IPS-NIHi11 (cell line): ENCODE measurements around the gene ZNF284.
"Not testable (repeated sequence)": the region's sequence is repeated elsewhere in the genome, so short reads cannot be mapped to it uniquely, and the experiment has no call there.

ENCODE experiments used
- DNase-seq: peaks from one replicate; pipeline ENCODE4 v3.0.0; 2012; ENCODE audit warnings: mixed read lengths, low spot score

ZNF284 gene

DNA sequence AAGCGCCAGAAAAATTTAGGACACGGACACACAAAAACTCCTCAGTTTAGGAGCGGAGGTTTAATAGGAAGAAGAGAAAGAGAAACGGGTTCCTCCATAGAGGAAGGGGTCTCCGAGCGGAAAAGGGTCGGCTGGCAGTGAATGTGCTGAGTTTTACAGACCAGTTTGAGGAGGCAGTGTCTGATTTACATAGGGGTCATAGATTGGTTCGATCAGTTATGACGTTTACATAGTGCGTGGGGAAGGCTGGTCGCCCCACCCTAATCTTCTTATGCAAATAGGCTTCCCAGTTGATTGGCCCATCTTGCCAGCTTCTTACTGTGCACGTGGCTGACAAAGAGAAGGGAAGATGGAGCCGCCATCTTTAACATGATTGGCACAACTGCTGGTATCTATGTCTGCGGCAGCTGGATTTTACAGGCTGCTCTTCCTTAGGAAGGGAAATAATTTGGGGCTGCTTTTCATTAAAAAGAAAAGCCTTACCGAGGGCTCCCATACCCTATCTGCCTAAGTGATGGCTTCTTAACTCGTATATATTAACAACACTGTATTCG, 40.0 kb downstream of the ZNF284 start:
- peak; percentile 31 for DNase-seq

DNA sequence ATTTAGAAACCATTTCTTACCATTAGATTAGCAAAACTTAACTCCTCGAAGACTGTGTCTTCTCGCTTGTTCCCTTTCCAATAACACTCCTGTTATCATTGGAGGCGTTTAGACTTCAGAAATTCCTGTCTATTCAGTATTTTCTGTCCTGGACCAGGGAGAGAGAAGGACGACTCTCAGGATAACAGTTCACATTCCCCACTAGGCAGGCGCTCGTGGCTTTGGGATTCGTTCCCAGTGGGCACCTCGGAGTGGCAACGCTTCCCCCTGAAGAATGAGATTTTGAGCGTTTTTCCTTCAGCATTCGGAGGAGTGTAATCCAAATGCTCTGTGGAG, 40.8 kb downstream of the ZNF284 start:
- no peak for DNase-seq

DNA sequence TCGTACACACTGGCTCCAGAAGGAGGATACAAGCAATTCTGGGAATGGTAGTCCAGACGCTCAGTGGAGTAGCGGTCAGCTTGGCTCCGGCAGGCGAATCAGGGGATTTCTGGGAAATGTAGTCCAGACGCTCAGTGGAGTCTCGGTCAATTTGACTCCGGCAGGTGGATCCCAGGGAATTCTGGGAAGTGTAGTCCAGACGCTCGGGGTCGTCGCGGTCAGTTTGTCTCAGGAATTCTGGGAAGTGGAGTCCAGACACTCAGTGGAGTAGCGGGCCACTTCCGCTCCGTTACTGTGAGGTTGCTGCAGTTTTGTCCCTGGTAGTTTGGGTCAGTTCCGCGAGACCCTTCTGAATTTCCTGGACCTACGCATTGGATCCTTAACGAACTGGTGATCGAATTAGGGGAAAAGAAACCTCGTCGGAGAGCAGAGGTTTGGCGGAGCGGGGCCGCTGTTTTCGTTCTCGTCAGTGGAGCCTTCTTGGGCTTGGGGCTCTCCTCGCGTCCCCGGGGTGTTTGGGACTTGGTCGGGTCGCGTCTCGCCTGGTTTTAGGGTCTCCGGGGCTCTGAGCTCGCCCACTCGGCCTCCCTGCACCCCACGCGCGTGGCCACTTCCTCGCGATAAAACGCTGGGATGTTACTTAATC, 41.3 kb downstream of the ZNF284 start, which contains the start of gene ZNF225:
TSS of gene ZNF225 (plus strand) at position 262 of the 646 bp plus-strand sequence. CDS start 2,429 bp downstream, outside the sequence.
- DNase-seq, result peak; percentile 89

DNA sequence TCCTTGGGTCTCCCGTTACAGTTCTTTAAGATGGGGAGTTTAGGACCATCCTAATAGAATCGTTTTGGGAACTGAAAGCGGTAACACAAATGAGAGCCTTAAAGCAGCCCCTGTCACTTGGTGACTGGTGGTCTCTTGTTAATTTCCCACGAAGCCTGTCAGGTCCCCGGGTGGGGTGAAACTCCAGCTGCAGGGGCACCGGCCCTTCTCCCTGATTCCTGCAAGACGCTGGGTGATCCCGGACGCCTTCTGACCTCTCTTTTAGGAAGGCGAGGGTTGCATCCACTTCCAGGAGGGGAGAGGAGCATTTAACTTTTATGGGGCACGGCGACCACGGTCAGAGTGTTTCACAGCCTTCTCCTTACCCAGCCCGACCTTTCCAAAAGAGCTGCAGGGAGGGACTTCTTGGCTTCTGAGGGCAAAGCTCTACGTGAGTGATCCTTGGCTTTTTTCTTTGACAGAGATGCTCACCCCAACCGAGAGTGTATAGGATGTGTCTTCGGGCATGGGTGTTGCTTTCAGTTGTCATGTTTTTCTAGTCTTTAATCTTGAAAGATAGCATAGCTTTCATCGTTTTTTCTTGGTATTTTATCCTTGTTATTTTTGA, 41.9 kb downstream of the ZNF284 start:
- DNase-seq, result peak; percentile 12

DNA sequence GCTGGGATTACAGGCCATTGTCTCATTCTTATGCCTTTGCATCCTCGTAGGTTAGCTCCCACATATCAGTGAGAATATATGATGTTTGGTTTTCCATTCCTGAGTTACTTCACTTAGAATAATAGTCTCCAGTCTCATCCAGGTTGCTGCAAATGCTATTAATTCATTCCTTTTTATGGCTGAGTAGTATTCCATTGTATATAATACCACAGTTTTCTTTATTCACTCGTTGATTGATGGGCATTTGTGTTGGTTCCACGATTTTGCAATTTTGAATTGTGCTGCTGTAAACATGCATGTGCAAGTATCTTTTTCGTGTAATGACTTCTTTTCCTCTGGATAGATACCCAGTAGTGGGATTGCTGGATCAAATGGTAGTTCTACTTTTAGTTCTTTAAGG, 49.2 kb downstream of the ZNF284 start:
- not testable (repeated sequence) for DNase-seq

DNA sequence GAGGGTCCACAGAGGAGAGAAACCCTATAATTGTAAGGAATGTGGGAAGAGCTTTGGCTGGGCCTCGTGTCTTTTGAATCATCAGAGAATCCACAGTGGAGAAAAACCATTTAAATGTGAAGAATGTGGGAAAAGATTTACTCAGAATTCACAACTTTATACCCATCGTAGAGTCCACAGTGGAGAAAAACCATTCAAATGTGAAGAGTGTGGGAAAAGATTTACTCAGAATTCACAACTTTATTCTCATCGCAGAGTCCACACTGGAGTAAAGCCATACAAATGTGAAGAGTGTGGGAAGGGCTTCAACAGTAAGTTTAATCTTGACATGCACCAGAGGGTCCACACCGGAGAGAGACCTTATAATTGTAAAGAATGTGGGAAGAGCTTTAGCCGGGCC, 60.0 kb downstream of the ZNF284 start:
- no peak for DNase-seq
